OCI-LY7 (cell line): Measurements from ENCODE around the gene AKR1A1.

Source experiments
- EZH2phosphoT487 ChIP-seq: fragments of 200-600 bp; sonication (generic); IDR thresholded peaks from 2 replicates; pipeline ENCODE4 v1.6.1; 2018; ENCODE audit warnings: low read depth, borderline replicate concordance, mild to moderate bottlenecking, mixed run types, antibody characterized with exemption, low read length, moderate library complexity, mixed read lengths
- TF ChIP-seq, protein P1 (sequence below): fragments of 200-600 bp; sonication (generic); conservative IDR thresholded peaks from 2 replicates; pipeline ENCODE4 v1.5.1; 2014; ENCODE audit warnings: mild to moderate bottlenecking, antibody characterized with exemption, low read length, moderate library complexity, mixed read lengths

DNA sequence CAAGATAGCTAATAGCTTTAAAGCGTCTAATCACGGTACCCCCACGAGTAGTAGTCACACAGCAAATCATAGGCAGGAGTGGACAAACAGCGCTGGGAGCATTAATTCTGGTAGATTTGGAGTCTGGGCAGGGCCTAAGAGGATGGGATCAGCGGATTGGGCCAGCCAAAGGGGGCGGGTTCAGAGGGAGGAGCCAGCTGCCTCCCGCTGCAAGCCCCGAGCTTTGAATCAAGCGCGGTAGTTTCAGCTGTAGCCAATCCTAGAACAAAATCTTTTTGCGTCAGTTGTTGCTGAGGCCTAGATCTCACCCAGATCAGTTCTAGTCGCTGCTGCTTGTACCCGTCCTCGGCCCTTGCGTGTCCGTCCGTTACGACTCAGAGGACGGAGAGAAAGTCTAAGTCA is 32.6 kb downstream of the AKR1A1 start:
- TF ChIP-seq, protein P1, sequence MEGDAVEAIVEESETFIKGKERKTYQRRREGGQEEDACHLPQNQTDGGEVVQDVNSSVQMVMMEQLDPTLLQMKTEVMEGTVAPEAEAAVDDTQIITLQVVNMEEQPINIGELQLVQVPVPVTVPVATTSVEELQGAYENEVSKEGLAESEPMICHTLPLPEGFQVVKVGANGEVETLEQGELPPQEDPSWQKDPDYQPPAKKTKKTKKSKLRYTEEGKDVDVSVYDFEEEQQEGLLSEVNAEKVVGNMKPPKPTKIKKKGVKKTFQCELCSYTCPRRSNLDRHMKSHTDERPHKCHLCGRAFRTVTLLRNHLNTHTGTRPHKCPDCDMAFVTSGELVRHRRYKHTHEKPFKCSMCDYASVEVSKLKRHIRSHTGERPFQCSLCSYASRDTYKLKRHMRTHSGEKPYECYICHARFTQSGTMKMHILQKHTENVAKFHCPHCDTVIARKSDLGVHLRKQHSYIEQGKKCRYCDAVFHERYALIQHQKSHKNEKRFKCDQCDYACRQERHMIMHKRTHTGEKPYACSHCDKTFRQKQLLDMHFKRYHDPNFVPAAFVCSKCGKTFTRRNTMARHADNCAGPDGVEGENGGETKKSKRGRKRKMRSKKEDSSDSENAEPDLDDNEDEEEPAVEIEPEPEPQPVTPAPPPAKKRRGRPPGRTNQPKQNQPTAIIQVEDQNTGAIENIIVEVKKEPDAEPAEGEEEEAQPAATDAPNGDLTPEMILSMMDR = no peak
- TF ChIP-seq EZH2phosphoT487 = no peak
